Activated CD8-positive, alpha-beta T cell treated with anti-CD3 and anti-CD28 coated beads for 36 hours (primary cell): ENCODE measurements around the gene CD163. TPM values are rescaled to one million over a fixed set of nuclear protein-coding genes. Genes with fewer than 3 reads are reported as not detected.

Source experiments
- ATAC-seq: fragments of 200-7000 bp; cut with Tn5 transposase; one replicate; pipeline ENCODE4 v1.10.0; 2021; ENCODE audit warnings: mild to moderate bottlenecking, moderate library complexity
- CTCF ChIA-PET: fragments of 350-600 bp; sonication (Branson Sonifier 250); formaldehyde crosslinking; loops from one replicate; lab custom pipeline; 2021; ENCODE audit warnings: antibody characterized with exemption; lab: Charles Lee
- POLR2A ChIA-PET: fragments of 350-600 bp; sonication (Branson Sonifier 250); formaldehyde crosslinking; loops from one replicate; lab custom pipeline; 2021; ENCODE audit warnings: antibody characterized with exemption; lab: Charles Lee
- DNase-seq: peaks from one replicate; pipeline ENCODE4 v3.0.0-alpha.2; 2020
- H3K27ac Mint-ChIP-seq: one replicate; pipeline ENCODE4 v1.8.0; 2021; ENCODE audit warnings: mild to moderate bottlenecking, mixed read lengths
- H3K27me3 Mint-ChIP-seq: one replicate; pipeline ENCODE4 v1.8.0; 2021; ENCODE audit warnings: mixed read lengths
- H3K36me3 Mint-ChIP-seq: one replicate; pipeline ENCODE4 v1.8.0; 2021; ENCODE audit warnings: low read depth, mixed read lengths
- H3K4me1 Mint-ChIP-seq: one replicate; pipeline ENCODE4 v1.8.0; 2021; ENCODE audit warnings: low read depth, mixed read lengths
- H3K4me3 Mint-ChIP-seq: one replicate; pipeline ENCODE4 v1.8.0; 2021; ENCODE audit warnings: mild to moderate bottlenecking, moderate library complexity, mixed read lengths
- H3K9me3 Mint-ChIP-seq: one replicate; pipeline ENCODE4 v1.8.0; 2021; ENCODE audit warnings: mixed read lengths
- intact Hi-C: fragments of 100-400 bp; cut with micrococcal nuclease; formaldehyde crosslinking; loops from one replicate; pipeline ENCODE4 v1.10.0; 2022
- total RNA-seq, 2 experiments: library from RNA; stranded (reverse); gene quantifications; one replicate each; pipeline ENCODE4 v1.2.3, GENCODE V29; 2021
- TF ChIP-seq, protein P1 (sequence below): fragments of 200-600 bp; IDR thresholded peaks from one replicate; pipeline ENCODE4 v1.8.0; 2022; ENCODE audit warnings: antibody characterized with exemption, mild to moderate bottlenecking

Gene CD163
- total RNA-seq, 2 experiments from 2014 or later, result not detected

DNA sequence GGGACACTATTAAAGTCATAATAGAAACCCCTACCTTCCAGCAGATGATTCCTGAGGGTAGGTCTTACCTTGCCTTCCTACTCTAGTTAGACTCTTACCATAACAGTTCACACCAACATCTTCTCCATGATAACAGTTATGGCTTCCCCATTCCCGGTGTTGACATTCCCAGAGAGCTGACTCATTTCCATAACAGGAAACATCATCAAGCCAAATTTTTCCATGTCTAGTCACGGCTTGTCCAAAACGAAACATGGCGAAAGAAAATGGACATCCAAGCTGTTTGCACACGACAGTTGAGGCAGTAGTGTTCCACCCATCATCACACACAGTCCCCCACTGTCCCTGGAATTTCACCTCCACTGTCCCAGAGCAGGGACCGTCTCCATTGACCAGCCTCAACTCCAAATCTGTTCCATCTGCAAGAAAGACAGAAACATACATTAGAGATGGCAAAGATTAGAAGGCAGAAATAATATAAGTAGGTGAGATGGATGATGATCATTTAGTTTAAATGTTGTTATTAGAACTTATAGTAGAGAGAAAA lies 70.2 kb downstream of the CD163 start:
- H3K27ac Mint-ChIP-seq, result no peak overlapping the region
- no peak overlapping the region for H3K4me3 Mint-ChIP-seq
- H3K36me3 Mint-ChIP-seq, result no peaks in the 10 kb centered on the region
- DNase-seq (no peak), ATAC-seq (no peak)
- intact Hi-C loops, result no loop called here
- peaks cover 3% of the 10 kb centered on the region for H3K27me3 Mint-ChIP-seq
- H3K4me1 Mint-ChIP-seq, result no peaks in the 10 kb centered on the region
- TF ChIP-seq, protein P1, sequence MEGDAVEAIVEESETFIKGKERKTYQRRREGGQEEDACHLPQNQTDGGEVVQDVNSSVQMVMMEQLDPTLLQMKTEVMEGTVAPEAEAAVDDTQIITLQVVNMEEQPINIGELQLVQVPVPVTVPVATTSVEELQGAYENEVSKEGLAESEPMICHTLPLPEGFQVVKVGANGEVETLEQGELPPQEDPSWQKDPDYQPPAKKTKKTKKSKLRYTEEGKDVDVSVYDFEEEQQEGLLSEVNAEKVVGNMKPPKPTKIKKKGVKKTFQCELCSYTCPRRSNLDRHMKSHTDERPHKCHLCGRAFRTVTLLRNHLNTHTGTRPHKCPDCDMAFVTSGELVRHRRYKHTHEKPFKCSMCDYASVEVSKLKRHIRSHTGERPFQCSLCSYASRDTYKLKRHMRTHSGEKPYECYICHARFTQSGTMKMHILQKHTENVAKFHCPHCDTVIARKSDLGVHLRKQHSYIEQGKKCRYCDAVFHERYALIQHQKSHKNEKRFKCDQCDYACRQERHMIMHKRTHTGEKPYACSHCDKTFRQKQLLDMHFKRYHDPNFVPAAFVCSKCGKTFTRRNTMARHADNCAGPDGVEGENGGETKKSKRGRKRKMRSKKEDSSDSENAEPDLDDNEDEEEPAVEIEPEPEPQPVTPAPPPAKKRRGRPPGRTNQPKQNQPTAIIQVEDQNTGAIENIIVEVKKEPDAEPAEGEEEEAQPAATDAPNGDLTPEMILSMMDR, result no peak
- H3K9me3 Mint-ChIP-seq, result no peaks in the 10 kb centered on the region
- CTCF ChIA-PET, result no interaction called here
- POLR2A ChIA-PET, result no interaction called here

DNA sequence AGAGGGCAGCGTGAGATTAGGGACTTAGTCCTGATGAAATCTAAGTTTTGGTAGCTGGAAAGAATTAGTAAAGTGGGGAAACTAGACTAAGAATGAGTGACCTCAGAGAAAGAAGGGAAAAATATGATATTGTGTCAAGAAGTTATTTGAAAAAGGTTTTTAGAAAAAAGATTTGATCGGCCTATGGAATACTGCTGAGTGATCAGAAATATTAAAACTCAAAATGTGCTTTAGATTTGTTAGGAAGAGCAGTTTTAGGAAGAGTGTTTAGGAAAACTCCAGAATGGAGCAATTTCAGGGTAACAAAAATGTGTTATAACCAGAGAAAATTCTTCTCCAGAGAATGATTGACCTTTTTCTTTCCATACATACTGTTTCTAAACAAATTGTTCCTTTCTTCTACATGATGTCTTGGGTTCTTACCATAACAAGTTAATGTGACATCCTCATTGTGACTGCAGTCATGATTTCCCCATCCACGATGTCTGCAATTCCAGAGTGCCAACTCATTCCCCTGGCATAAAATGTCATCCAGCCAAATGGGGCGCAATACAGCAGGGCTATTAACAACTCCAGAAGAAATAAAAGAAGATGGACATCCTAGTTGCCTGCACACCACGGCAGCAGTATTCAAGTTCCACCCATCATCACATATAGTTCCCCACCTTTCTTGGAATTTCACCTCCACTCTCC lies 71.4 kb downstream of the CD163 start:
- DNase-seq (no peak), ATAC-seq (no peak)
- H3K4me1 Mint-ChIP-seq, result no peaks in the 10 kb centered on the region
- H3K27ac Mint-ChIP-seq, result no peak overlapping the region
- intact Hi-C loops, result no loop called here
- ChIA-PET CTCF (interaction anchor here (1.0 kb wide), 1 partner anchor 29 kb away, joined by 3 read pairs; no protein-coding TSS in a partner anchor), POLR2A (no interaction called here)
- H3K4me3 Mint-ChIP-seq, result no peak overlapping the region
- no peaks in the 10 kb centered on the region for H3K27me3 Mint-ChIP-seq
- TF ChIP-seq, protein P1, result no peak
- H3K36me3 Mint-ChIP-seq, result no peaks in the 10 kb centered on the region
- no peaks in the 10 kb centered on the region for H3K9me3 Mint-ChIP-seq

Other genes starting within 250 kb of the CD163 start
- gene ACSM4, start 199.7 kb downstream of the CD163 start, total RNA-seq, result not detected
- gene CD163L1, start 59.6 kb downstream of the CD163 start, total RNA-seq, result not detected
- gene APOBEC1, start 162.1 kb upstream of the CD163 start, total RNA-seq, result not detected
- gene GDF3, start 192.0 kb upstream of the CD163 start, total RNA-seq, result not detected
- not detected for gene DPPA3, start 207.7 kb upstream of the CD163 start, total RNA-seq
- not detected for gene CLEC4C, start 243.6 kb upstream of the CD163 start, total RNA-seq